OCI-LY1 (cell line): ENCODE results near the gene ADAMTS6.

ENCODE experiments used
- CTCF ChIP-seq: fragments of 200-600 bp; sonication (generic), shearing (Covaris generic); IDR thresholded peaks from 2 replicates; pipeline ENCODE4 v1.5.1; 2017; ENCODE audit warnings: mild to moderate bottlenecking, antibody characterized with exemption, low read length, moderate library complexity, mixed read lengths
- EZH2 ChIP-seq: fragments of 200-600 bp; sonication (generic), shearing (Covaris generic); IDR thresholded peaks from 2 replicates; pipeline ENCODE4 v1.8.0; 2017; ENCODE audit warnings: borderline replicate concordance, mixed run types, mild to moderate bottlenecking, antibody characterized with exemption, low read length, moderate library complexity, mixed read lengths

DNA sequence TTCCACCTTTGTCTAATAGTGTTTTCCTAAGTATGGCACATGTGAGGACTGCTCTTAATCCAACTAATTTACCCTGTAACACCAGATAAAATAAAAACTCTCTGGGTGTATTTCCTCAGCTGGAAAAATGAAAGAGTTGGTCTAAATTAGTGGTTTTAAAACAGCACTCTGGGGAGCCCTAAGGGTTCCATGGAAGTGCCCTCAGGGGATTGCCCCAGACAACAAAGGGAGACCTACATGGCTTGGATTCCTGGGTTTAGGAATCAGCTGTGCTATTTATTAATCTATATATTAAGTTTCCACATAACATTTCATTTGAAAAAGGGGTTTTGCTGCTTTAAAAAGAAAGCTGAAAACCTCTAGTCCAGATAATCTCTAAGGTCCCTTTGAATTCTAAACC lies 20.2 kb downstream of the ADAMTS6 start:
- TF ChIP-seq CTCF (no peak), EZH2 (no peak)
